Brain microvascular endothelial cell (primary cell): ENCODE data around the gene DAZAP1.

Experiments
- DNase-seq: peaks from one replicate; pipeline ENCODE4 v3.0.0-alpha.2; 2020
- H3K27ac ChIP-seq: fragments of 250-450 bp; sonication (Bioruptor Pico); 2 replicates; pipeline ENCODE4 v1.5.1; 2020; ENCODE audit warnings: mild to moderate bottlenecking, moderate library complexity
- H3K27me3 ChIP-seq: fragments of 250-450 bp; sonication (Bioruptor Pico); replicated peaks from 2 replicates; pipeline ENCODE4 v1.5.1; 2020; ENCODE audit warnings: mild to moderate bottlenecking
- H3K36me3 ChIP-seq: fragments of 250-450 bp; sonication (Bioruptor Pico); replicated peaks from 2 replicates; pipeline ENCODE4 v1.5.1; 2020; ENCODE audit warnings: mild to moderate bottlenecking
- H3K4me3 ChIP-seq: 2 replicates; pipeline ENCODE4 v1.5.1; 2011; ENCODE audit warnings: low read depth, mild to moderate bottlenecking, control low read depth, low read length, moderate library complexity
- CTCF ChIP-seq: IDR thresholded peaks from 2 replicates; pipeline ENCODE4 v1.5.1; 2011; ENCODE audit warnings: low read depth, mild to moderate bottlenecking, moderate library complexity, low read length, control low read depth, inconsistent platforms; ENCODE audit errors: missing control alignments
- in situ Hi-C: cut with HindIII; loops from 2 replicates; pipeline ENCODE4 v1.10.0; 2017; ENCODE audit warnings: low sequenced_read_pairs, low pct_ligation_motif_present

The DAZAP1 gene

GRCh38 chr19:1379961-1380489, 27.4 kb upstream of the DAZAP1 start:
- TF ChIP-seq CTCF = no peak
- DNase-seq = no peak
- Histone ChIP-seq H3K27ac (no peak overlapping the region), H3K4me3 (no peak overlapping the region), H3K27me3 (no peaks in the 10 kb centered on the region), H3K36me3 (peaks cover 9% of the 10 kb centered on the region)
- in situ Hi-C loops = loop anchor here (10.0 kb wide), 1 partner anchor 95 kb away; the partner anchor contains the start of gene EFNA2

GRCh38 chr19:1382250-1382649, 25.1 kb upstream of the DAZAP1 start:
- Histone ChIP-seq H3K27me3 (no peaks in the 10 kb centered on the region), H3K27ac (no peak overlapping the region), H3K36me3 (peaks cover 5% of the 10 kb centered on the region), H3K4me3 (no peak overlapping the region)
- TF ChIP-seq CTCF = no peak
- in situ Hi-C loops = no loop called here
- no peak for DNase-seq

GRCh38 chr19:1383017-1383311, 24.4 kb upstream of the DAZAP1 start:
- no peak for DNase-seq
- H3K27me3 ChIP-seq = no peaks in the 10 kb centered on the region
- in situ Hi-C loops = no loop called here
- H3K36me3 ChIP-seq = no peaks in the 10 kb centered on the region
- no peak for TF ChIP-seq CTCF
- H3K27ac ChIP-seq = no peak overlapping the region
- H3K4me3 ChIP-seq = no peak overlapping the region

- no peaks in the 10 kb centered on the region for H3K27me3 ChIP-seq
- peak within 1 kb of the TSS; percentile 60 for H3K27ac ChIP-seq
- peak within 1 kb of the TSS; percentile 93 for H3K4me3 ChIP-seq
- no peaks in the 10 kb centered on the region for H3K36me3 ChIP-seq
- peak; percentile 76 for DNase-seq
- in situ Hi-C loops = no loop called here
- peak; percentile 29 for TF ChIP-seq CTCF
These were observed 23.9 kb upstream of the DAZAP1 start, which contains the start of gene NDUFS7 for GRCh38 chr19:1383312-1384084. Gene NDUFS7 (plus strand): TSS chr19:1383907. CDS start chr19:1383927, 20 bp downstream.

GRCh38 chr19:1384085-1384462, 23.3 kb upstream of the DAZAP1 start:
- in situ Hi-C loops = no loop called here
- Histone ChIP-seq H3K27ac (peak overlapping the region; percentile 60), H3K36me3 (peaks cover 5% of the 10 kb centered on the region), H3K27me3 (no peaks in the 10 kb centered on the region), H3K4me3 (peak overlapping the region; percentile 93)
- TF ChIP-seq CTCF = no peak
- no peak for DNase-seq

GRCh38 chr19:1384478-1385110, 22.8 kb upstream of the DAZAP1 start:
- no peak for DNase-seq
- no peak for TF ChIP-seq CTCF
- in situ Hi-C loops = no loop called here

More at GRCh38 chr19:1384478-1385110, 22.8 kb upstream of the DAZAP1 start:
- Histone ChIP-seq H3K36me3 (peaks cover 10% of the 10 kb centered on the region), H3K4me3 (peak overlapping the region; percentile 93), H3K27me3 (no peaks in the 10 kb centered on the region), H3K27ac (no peak overlapping the region)
